ENCODE data around the gene SERPINI1. TPM values are rescaled to one million over a fixed set of nuclear protein-coding genes. Genes with fewer than 3 reads are reported as not detected.

SERPINI1 gene
- total and polyA plus RNA-seq, 9 of the 15 experiments (the other 6 are each of a cell fraction or from before 2014, with no cell fraction given): 1.6 to 9.9 (median 3.5) TPM

- TF ChIP-seq CREB5 (CRISPR knock-in tag; IDR thresholded peaks at IDR 0.05) (no peak), E2F1 (CRISPR knock-in tag; IDR thresholded peaks at IDR 0.05) (no peak), ZNF583 (CRISPR knock-in tag; IDR thresholded peaks at IDR 0.05) (no peak), ZBTB12 (CRISPR knock-in tag; IDR thresholded peaks at IDR 0.05) (no peak), RBM34 (IDR thresholded peaks at IDR 0.05; ENCODE audit: borderline replicate concordance, insufficient read depth, low read length) (no peak), HLTF (IDR thresholded peaks at IDR 0.05) (no peak), E2F3 (CRISPR knock-in tag; IDR thresholded peaks at IDR 0.05) (no peak), SLC30A9 (CRISPR knock-in tag; IDR thresholded peaks at IDR 0.05) (no peak), SRSF7 (optimal IDR thresholded peaks at IDR 0.05; ENCODE audit: low read depth, low read length) (no peak), ZNF3 (CRISPR knock-in tag; IDR thresholded peaks at IDR 0.05) (no peak), SMARCB1 (IDR thresholded peaks at IDR 0.05; ENCODE audit: insufficient read length, low read depth) (no peak), TRIM28 (IDR thresholded peaks at IDR 0.05) (no peak), ZBTB5 (IDR thresholded peaks at IDR 0.05) (no peak), HBP1 (CRISPR knock-in tag; IDR thresholded peaks at IDR 0.05) (no peak), ZNF175 (CRISPR knock-in tag; IDR thresholded peaks at IDR 0.05; ENCODE audit: low read depth) (no peak), ZNF780A (CRISPR knock-in tag; IDR thresholded peaks at IDR 0.05) (no peak), ARID2 (IDR thresholded peaks at IDR 0.05) (peak; percentile 18; the same call in 1 of the 2 replicates), DIDO1 (tag; IDR thresholded peaks at IDR 0.05; ENCODE audit: low read depth) (no peak), ZMIZ1 (IDR thresholded peaks at IDR 0.05; ENCODE audit: low read depth in 2 of 2, low read length in 2 of 2) (no peak)
Measured at GRCh38 chr3:167733961-167734497, 1.5 kb upstream of the SERPINI1 start (continued).

Measured in K562 (cell line).